SIG-M5 (cell line): ENCODE data around the gene IPO13.

Experiments used
- DNase-seq: peaks from one replicate; lab custom pipeline; 2025; lab: John Stamatoyannopoulos, UW

The IPO13 gene

GRCh38 chr1:43987159-43987902 is 40.6 kb downstream of the IPO13 start:
- no peak for DNase-seq

- no peak for DNase-seq
Measured at GRCh38 chr1:43990271-43991199, 43.8 kb downstream of the IPO13 start.

GRCh38 chr1:43991200-43991475 is 44.4 kb downstream of the IPO13 start:
- no peak for DNase-seq

DNA sequence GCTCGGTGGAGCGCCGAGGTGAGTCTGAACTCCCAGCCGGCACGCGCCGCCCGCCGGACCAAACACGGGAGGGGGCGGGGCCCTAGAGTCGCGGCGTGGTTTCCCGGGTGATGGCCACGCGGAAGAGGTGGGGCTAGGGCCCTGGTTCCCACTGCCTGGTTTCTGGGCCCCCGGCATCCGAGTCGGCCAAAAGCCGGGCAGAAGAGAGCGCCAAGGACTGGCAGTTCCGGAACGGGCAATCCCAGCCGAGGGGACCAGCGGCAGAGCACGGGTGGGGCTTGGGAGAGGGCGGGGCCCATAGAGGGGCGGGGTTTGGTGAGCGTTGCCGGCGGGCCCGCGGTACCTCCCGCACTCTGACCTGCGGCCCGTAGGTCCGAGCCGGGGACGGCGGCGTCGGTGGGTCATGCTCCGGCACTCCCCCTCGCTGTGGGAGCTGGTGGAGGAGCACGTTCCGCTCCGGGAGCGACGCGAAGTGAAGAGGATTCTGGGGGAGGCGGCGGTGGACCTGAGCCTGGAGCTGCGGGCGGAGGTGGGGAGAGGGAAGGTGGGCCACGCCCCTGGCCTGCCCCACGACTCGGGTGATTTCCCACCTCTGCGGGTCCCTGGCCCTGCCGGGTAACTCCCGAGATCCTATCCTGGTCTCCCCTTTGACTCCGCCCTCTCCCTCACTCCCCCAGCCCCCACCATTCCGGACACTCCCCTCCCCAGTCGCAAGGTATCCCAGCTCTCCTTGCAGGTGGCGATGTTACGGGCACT is 44.9 kb downstream of the IPO13 start, which contains the start of gene CCDC24:
CCDC24 (plus strand) TSS at position 124 of the 756 bp plus-strand sequence; CDS start at position 404, 280 bp downstream.
- DNase-seq, result no peak

- DNase-seq, result no peak
Measured at GRCh38 chr1:43992232-43992995, 45.7 kb downstream of the IPO13 start.

GRCh38 chr1:43993206-43993914 is 46.6 kb downstream of the IPO13 start:
- DNase-seq, result no peak

DNA sequence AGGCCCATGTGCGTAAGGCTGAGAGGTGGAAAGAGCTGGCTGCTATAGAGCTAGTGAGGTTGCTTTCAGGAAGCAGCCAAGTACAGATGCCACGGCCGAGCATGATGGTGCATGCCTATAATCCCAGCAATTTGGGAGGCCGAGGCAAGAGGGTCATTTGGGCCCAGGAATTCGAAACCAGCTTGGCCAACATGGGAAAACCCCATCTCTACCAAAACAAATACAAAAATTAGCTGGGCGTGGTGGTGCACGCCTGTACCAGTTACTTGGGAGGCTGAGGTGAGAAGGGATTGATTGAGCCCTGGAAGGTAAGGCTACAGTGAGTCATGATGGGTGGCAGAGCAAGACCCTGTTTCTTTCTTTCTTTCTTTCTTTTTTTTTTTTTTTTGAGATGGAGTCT is 47.3 kb downstream of the IPO13 start:
- DNase-seq, result no peak

GRCh38 chr1:43994794-43995790 is 48.3 kb downstream of the IPO13 start:
- DNase-seq, result no peak

DNA sequence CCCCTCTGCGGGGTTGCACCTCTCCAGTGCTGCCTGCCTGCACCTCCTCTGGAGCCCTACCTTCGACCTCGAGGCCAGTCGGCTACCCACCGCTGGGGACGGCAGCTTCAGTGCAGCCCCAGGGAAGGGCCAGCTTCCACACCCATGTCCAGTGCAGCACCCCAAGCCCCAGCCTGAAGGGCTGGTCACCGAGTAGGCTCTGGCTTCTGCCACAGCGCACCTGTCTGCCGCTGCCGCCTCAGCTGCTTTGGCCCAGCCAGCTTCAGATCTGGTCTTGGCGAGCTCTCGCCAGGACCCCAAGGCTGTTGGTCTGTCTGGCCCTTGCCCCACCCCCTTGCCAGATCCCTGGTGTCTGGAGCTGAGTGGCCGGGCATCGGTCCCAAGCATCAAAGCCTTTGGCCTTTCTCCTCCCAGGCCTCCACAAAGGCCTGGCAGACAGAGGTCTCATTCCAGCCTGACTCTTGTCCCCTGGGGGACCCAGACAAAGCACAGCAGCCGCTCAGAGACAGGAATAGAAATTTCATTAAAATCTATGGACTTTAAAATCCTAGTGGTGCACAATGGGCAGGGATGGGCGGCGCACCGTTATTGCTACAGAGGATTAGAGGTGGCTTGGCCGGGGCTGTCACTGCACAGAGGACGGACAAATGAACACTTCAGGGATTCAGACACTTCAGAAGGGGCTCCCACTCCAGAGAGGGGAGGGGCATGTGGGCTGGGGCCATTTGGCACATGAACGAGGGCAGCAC is 49.4 kb downstream of the IPO13 start:
- DNase-seq, result no peak

- no peak for DNase-seq
Measured at GRCh38 chr1:43996733-43997115, 50.0 kb downstream of the IPO13 start.

GRCh38 chr1:43997295-43997999 is 50.7 kb downstream of the IPO13 start:
- no peak for DNase-seq

- no peak for DNase-seq
Measured at GRCh38 chr1:43998000-43998378, 51.2 kb downstream of the IPO13 start.

- no peak for DNase-seq
Measured at GRCh38 chr1:43999455-43999854, 52.7 kb downstream of the IPO13 start.

DNA sequence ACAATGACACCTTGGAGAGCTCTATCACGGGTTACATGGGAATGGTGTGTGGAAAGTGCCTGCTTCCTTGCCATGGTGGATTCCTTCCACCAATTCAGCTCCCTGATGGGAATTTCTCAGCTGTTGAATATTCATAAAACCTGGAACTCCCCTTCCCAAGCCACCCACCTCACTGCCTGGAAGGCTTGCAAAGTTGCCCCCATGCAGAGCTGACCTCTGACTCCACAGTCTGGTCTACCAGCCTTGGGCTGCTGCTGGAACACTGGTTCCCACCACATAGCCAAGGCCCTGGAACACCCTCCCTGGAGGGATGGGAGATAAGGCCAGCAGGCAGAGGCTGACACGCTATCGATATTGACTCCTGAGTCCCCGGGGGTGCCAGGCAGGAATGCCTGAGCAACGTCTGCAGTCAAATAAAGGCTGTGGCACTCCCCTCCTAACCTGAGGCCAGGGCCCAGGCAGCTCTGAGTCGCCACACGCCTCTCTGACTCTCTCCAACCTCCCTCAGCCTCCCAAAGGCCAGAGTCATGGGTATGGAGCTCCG is 53.4 kb downstream of the IPO13 start:
- DNase-seq, result no peak

GRCh38 chr1:44002165-44002564 is 55.4 kb downstream of the IPO13 start:
- no peak for DNase-seq

GRCh38 chr1:44002606-44003157 is 55.9 kb downstream of the IPO13 start:
- no peak for DNase-seq

- DNase-seq, result no peak
Measured at GRCh38 chr1:44008259-44008658, 61.5 kb downstream of the IPO13 start.

DNA sequence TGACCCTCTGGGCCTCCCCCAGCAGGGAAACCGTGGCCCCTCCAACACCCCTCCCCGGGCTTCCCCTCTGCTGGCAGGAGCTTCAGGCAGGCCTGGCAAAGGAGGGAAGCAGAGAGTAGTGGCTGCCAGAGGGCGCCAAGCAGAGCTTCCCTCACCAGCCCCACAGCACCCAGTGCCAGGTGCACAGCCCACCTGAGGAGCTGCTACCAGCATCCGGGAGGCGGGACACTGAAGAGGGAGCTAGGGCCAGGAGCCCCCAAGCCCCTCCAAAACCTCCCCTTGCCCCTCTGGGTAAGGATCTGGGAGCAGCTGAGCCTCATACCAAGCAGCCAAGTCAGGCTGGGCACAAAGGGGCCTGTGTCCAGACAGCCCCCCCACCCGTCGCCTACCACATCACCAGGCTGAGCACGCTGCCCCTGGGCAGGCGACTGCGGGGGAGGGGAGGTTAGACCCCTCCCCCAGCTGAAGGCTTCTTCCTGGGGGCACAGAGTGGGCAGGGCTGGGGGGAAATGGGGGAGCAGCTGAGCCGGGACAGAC is 64.3 kb downstream of the IPO13 start:
- DNase-seq, result no peak
